Keratinocyte (primary cell): ENCODE results near the gene MLXIPL. TPM values are rescaled to one million over a fixed set of nuclear protein-coding genes. Genes with fewer than 3 reads are reported as not detected.
"Not testable (repeated sequence)": the region's sequence is repeated elsewhere in the genome, so short reads cannot be mapped to it uniquely, and the experiment has no call there.

Source experiments
- DNase-seq: peaks from one replicate; pipeline ENCODE4 v3.0.0-alpha.2; 2011; ENCODE audit warnings: low read depth, missing footprints, low spot score
- FAIRE-seq: peaks from 2 replicates; lab custom pipeline; 2011; peaks lifted over from hg19 to GRCh38; lab: Jason Lieb, UNC
- H2AFZ ChIP-seq: 2 replicates; pipeline ENCODE4 v1.6.0; 2012; ENCODE audit warnings: low read length, control low read depth, inconsistent platforms; ENCODE audit not compliant: control insufficient read depth
- H3K27ac ChIP-seq: 2 replicates; pipeline ENCODE4 v1.5.1; 2011; ENCODE audit warnings: low read length; ENCODE audit not compliant: control insufficient read depth, insufficient read depth
- H3K27me3 ChIP-seq: 3 replicates; pipeline ENCODE4 v1.6.0; 2011; ENCODE audit warnings: low read length; ENCODE audit not compliant: control insufficient read depth, insufficient read depth; ENCODE audit errors: extremely low read depth
- H3K36me3 ChIP-seq, 2 experiments: 2 replicates in 1 of 2; 3 replicates in 1 of 2; pipeline ENCODE4 v1.5.1; 2011; ENCODE audit warnings: low read length in 2 of 2, mild to moderate bottlenecking in 1 of 2; ENCODE audit not compliant: control insufficient read depth in 2 of 2, insufficient read depth in 2 of 2; ENCODE audit errors: extremely low read depth in 1 of 2
- H3K4me1 ChIP-seq: 3 replicates; pipeline ENCODE4 v1.5.1; 2011; ENCODE audit warnings: low read length; ENCODE audit not compliant: control insufficient read depth, insufficient read depth; ENCODE audit errors: extremely low read depth
- H3K4me2 ChIP-seq: 3 replicates; pipeline ENCODE4 v1.6.0; 2011; ENCODE audit warnings: low read depth, low read length; ENCODE audit not compliant: control insufficient read depth, insufficient read depth; ENCODE audit errors: extremely low read depth
- H3K4me3 ChIP-seq, 3 experiments: fragments of 200-600 bp in 1 of 3; sonication (generic) in 1 of 3; 2 replicates in 2 of 3; 3 replicates in 1 of 3; pipeline ENCODE4 v1.5.1; 2011 to 2016; ENCODE audit warnings: low read length in 3 of 3, mild to moderate bottlenecking in 3 of 3, control low read depth in 2 of 3, inconsistent platforms in 1 of 3, low read depth in 1 of 3, mixed read lengths in 1 of 3, mixed run types in 1 of 3, moderate library complexity in 1 of 3; ENCODE audit not compliant: control insufficient read depth in 2 of 3, insufficient read depth in 2 of 3; ENCODE audit errors: extremely low read depth in 1 of 3
- H3K79me2 ChIP-seq: 2 replicates; pipeline ENCODE4 v1.6.0; 2012; ENCODE audit warnings: low read length; ENCODE audit not compliant: control insufficient read depth, insufficient read depth
- H3K9ac ChIP-seq: 3 replicates; pipeline ENCODE4 v1.6.0; 2011; ENCODE audit warnings: low read length; ENCODE audit not compliant: control insufficient read depth, insufficient read depth; ENCODE audit errors: extremely low read depth
- H3K9me1 ChIP-seq: 3 replicates; pipeline ENCODE4 v1.6.0; 2011; ENCODE audit warnings: low read length; ENCODE audit not compliant: control insufficient read depth, insufficient read depth; ENCODE audit errors: extremely low read depth
- H3K9me3 ChIP-seq: 2 replicates; pipeline ENCODE4 v1.5.1; 2012; ENCODE audit warnings: low read depth, low read length; ENCODE audit not compliant: control insufficient read depth
- H4K20me1 ChIP-seq: 3 replicates; pipeline ENCODE4 v1.6.0; 2011; ENCODE audit warnings: low read length; ENCODE audit not compliant: control insufficient read depth, insufficient read depth; ENCODE audit errors: extremely low read depth
- CTCF ChIP-seq, 3 experiments: IDR thresholded peaks in 1 of 3; conservative IDR thresholded peaks in 1 of 3; optimal IDR thresholded peaks in 1 of 3; 2 replicates in 2 of 3; 3 replicates in 1 of 3; pipeline versions ENCODE3 to v1.5.1; 2011; ENCODE audit warnings: low read length in 3 of 3, mild to moderate bottlenecking in 3 of 3, moderate library complexity in 2 of 3, control low read depth in 1 of 3, inconsistent platforms in 1 of 3; ENCODE audit not compliant: insufficient read depth in 2 of 3; ENCODE audit errors: extremely low read depth in 1 of 3
- EZH2 ChIP-seq: IDR thresholded peaks from one replicate; pipeline ENCODE4 v1.6.1; 2012; ENCODE audit warnings: inconsistent platforms, mild to moderate bottlenecking, low read length, moderate library complexity
- dilution Hi-C: fragments of 300-500 bp; cut with MboI; formaldehyde crosslinking; loops from one replicate; pipeline ENCODE4 v1.7.0; 2020; ENCODE audit warnings: low sequenced_read_pairs; ENCODE audit not compliant: extremely low pct_ligation_motif_present
- polyA plus RNA-seq, 5 experiments: library from polyadenylated mRNA; depleted of rRNA in 3 of 5; stranded (reverse) in 3 of 5; stranded (forward) in 1 of 5; unstranded in 1 of 5; fragments of >200 nt; gene quantifications; 1 replicate in 1 of 5; 2 replicates in 3 of 5; 3 replicates in 1 of 5; pipeline versions ENCODE4 v1.2.1 to v1.2.3, GENCODE V29; 2011 to 2012; ENCODE audit warnings: missing spikeins in 2 of 5, low read depth in 1 of 5, low replicate concordance in 1 of 5

MLXIPL gene
- polyA plus RNA-seq, 1 donor (not counting 4 experiments of a cell fraction or from before 2014, with no cell fraction given), result 0.05 TPM

GRCh38 chr7:73618538-73618937, 5.8 kb downstream of the MLXIPL start:
- Histone ChIP-seq H3K36me3 (no peaks in the 10 kb centered on the region), H3K9me3 (no peaks in the 10 kb centered on the region), H3K27ac (no peak overlapping the region), H3K4me2 (no peak overlapping the region), H3K9ac (no peak overlapping the region), H3K9me1 (no peaks in the 10 kb centered on the region), H3K79me2 (no peaks in the 10 kb centered on the region), H3K27me3 (peaks cover 11% of the 10 kb centered on the region), H2AFZ (no peak overlapping the region), H4K20me1 (no peaks in the 10 kb centered on the region), H3K4me3 (no peak overlapping the region), H3K4me1 (peaks cover 18% of the 10 kb centered on the region)
- FAIRE-seq, result no peak
- no peak for DNase-seq
- TF ChIP-seq CTCF (optimal IDR thresholded peaks at IDR 0.05 in 1 of 3, IDR thresholded peaks at IDR 0.05 in 1 of 3, conservative IDR thresholded peaks at IDR 0.05 in 1 of 3; ENCODE audit: extremely low read depth in 1 of 3, insufficient read depth in 2 of 3, low read length in 3 of 3) (no peak), EZH2 (no peak)
- dilution Hi-C loops, result no loop called here

DNA sequence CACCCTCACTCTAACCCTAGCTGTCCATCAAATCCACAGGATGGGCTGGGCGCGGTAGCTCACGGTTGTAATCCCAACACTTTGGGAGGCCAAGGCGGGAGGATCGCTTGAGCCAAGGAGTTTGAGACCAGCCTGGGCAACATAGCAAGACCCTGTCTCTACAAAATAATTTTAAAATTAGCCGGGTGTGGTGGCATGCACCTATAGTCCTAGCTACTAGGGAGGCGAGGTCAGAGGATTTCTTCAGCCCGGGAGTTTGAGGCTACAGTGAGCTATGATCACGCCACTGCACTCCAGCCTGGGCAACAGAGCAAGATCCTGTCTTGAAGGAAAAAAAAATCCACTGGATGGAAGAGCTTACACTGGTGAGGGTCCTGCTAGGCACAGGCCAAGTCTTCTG, 6.8 kb downstream of the MLXIPL start:
- H3K36me3 ChIP-seq, H4K20me1 ChIP-seq, H3K9ac ChIP-seq, H3K27ac ChIP-seq, FAIRE-seq, H3K27me3 ChIP-seq, H2AFZ ChIP-seq, H3K4me2 ChIP-seq, H3K4me3 ChIP-seq, H3K9me1 ChIP-seq, dilution Hi-C loops, H3K9me3 ChIP-seq, H3K79me2 ChIP-seq, DNase-seq: not testable (repeated sequence)
- H3K4me1 ChIP-seq, result peaks cover 13% of the 10 kb centered on the region

GRCh38 chr7:73615886-73616285, 8.4 kb downstream of the MLXIPL start:
- H4K20me1 ChIP-seq, result no peaks in the 10 kb centered on the region
- peaks cover 13% of the 10 kb centered on the region for H3K4me1 ChIP-seq
- TF ChIP-seq CTCF (optimal IDR thresholded peaks at IDR 0.05 in 1 of 3, IDR thresholded peaks at IDR 0.05 in 1 of 3, conservative IDR thresholded peaks at IDR 0.05 in 1 of 3; ENCODE audit: extremely low read depth in 1 of 3, insufficient read depth in 2 of 3, low read length in 3 of 3), result peak in 2 of 3 experiments; percentile 3 to 44
- no peak for TF ChIP-seq EZH2
- no peak overlapping the region for H3K4me2 ChIP-seq
- no peak overlapping the region for H2AFZ ChIP-seq
- no peaks in the 10 kb centered on the region for H3K36me3 ChIP-seq
- no peaks in the 10 kb centered on the region for H3K79me2 ChIP-seq
- no peak overlapping the region for H3K27ac ChIP-seq
- FAIRE-seq (no peak), DNase-seq (no peak)
- H3K9me3 ChIP-seq, result no peaks in the 10 kb centered on the region
- no peaks in the 10 kb centered on the region for H3K9me1 ChIP-seq
- dilution Hi-C loops, result no loop called here
- H3K27me3 ChIP-seq, result no peaks in the 10 kb centered on the region
- H3K4me3 ChIP-seq, result no peak overlapping the region
- H3K9ac ChIP-seq, result no peak overlapping the region

- H3K36me3 ChIP-seq, H3K9me1 ChIP-seq, H3K27ac ChIP-seq, H3K9ac ChIP-seq, H3K79me2 ChIP-seq, H3K4me3 ChIP-seq, dilution Hi-C loops, H3K9me3 ChIP-seq, H2AFZ ChIP-seq, DNase-seq, H3K27me3 ChIP-seq, H4K20me1 ChIP-seq, FAIRE-seq: not testable (repeated sequence)
- peak overlapping the region; percentile 92 for H3K4me2 ChIP-seq
- peaks cover 13% of the 10 kb centered on the region for H3K4me1 ChIP-seq
Measured at GRCh38 chr7:73614937-73615336, 9.4 kb downstream of the MLXIPL start.
